Upper lobe of left lung (tissue), 6 donors: ENCODE data around the gene SYNJ2. TPM values are rescaled to one million over a fixed set of nuclear protein-coding genes. Genes with fewer than 3 reads are reported as not detected.

Experiments
- ATAC-seq, 2 donors: fragments of 200-7000 bp; cut with Tn5 transposase; one replicate each; pipeline ENCODE4 v1.9.1; 2022; ENCODE audit warnings: mild to moderate bottlenecking in 2 of 2, moderate library complexity in 2 of 2; ENCODE audit not compliant: low FRiP score in 2 of 2
- DNase-seq, 2 donors: peaks; one replicate each; pipeline ENCODE4 v3.0.0-alpha.2; 2019 to 2020
- H3K27ac ChIP-seq, 4 donors: fragments of 200-600 bp; sonication (generic); one replicate each; pipeline ENCODE4 v1.5.1; 2016 to 2019
- H3K27me3 ChIP-seq, 4 donors: fragments of 200-600 bp; sonication (generic); one replicate each; pipeline ENCODE4 v1.5.1; 2017 to 2019
- H3K36me3 ChIP-seq, 4 donors: fragments of 200-600 bp; sonication (generic); one replicate each; pipeline ENCODE4 v1.5.1; 2016 to 2019
- H3K4me1 ChIP-seq, 4 donors: fragments of 200-600 bp; sonication (generic); one replicate each; pipeline ENCODE4 v1.5.1; 2018 to 2019
- H3K4me3 ChIP-seq, 4 donors: fragments of 200-600 bp; sonication (generic); one replicate each; pipeline ENCODE4 v1.5.1; 2017 to 2019; ENCODE audit warnings: mild to moderate bottlenecking in 2 of 4, moderate library complexity in 1 of 4
- H3K9me3 ChIP-seq, 4 donors: fragments of 200-600 bp; sonication (generic); one replicate each; pipeline ENCODE4 v1.5.1; 2018 to 2019
- EP300 ChIP-seq, 4 donors: sonication (generic); formaldehyde crosslinking; IDR thresholded peaks; one replicate each; pipeline ENCODE4 v1.5.1; 2017; ENCODE audit warnings: antibody characterized with exemption in 4 of 4, control low read depth in 2 of 4
- POLR2A ChIP-seq, 4 donors: fragments of 450-650 bp; IDR thresholded peaks; one replicate each; pipeline ENCODE4 v1.5.1; 2016 to 2017; ENCODE audit warnings: antibody characterized with exemption in 4 of 4, mild to moderate bottlenecking in 2 of 4
- POLR2AphosphoS5 ChIP-seq, 2 donors: sonication (generic); formaldehyde crosslinking; IDR thresholded peaks; one replicate each; pipeline ENCODE4 v1.5.1; 2017; ENCODE audit warnings: antibody characterized with exemption in 2 of 2
- WGBS, 2 donors: methylation state at CpG; one replicate each; pipeline ENCODE4 v1.1.5; 2017 to 2018; 5-methylcytosine and 5-hydroxymethylcytosine counted together
- total RNA-seq, 6 donors: library from RNA; depleted of rRNA in 4 of 6; stranded (reverse); fragments of >200 nt in 4 of 6; gene quantifications; one replicate each; pipeline versions ENCODE4 v1.1.0 to v1.2.1, GENCODE V29; 2016 to 2021
- TF ChIP-seq, protein P1 (sequence below), 6 experiments: fragments of 450-650 bp in 4 of 6; fragments of 200-600 bp in 2 of 6; sonication (generic) in 2 of 6; IDR thresholded peaks; one replicate each; pipeline ENCODE4 v1.5.1; 2016 to 2019; ENCODE audit warnings: antibody characterized with exemption in 6 of 6
- donor health status: DM: no; HTN: no; CAD: no; lungs with moderate emphysema.
- donor health status: DM: no; HTN: yes; CAD: no; lungs with severe emphysema.

The SYNJ2 gene
- total RNA-seq, 6 donors from 2014 or later = 3.0 to 7.7 (median 4.2) TPM

DNA sequence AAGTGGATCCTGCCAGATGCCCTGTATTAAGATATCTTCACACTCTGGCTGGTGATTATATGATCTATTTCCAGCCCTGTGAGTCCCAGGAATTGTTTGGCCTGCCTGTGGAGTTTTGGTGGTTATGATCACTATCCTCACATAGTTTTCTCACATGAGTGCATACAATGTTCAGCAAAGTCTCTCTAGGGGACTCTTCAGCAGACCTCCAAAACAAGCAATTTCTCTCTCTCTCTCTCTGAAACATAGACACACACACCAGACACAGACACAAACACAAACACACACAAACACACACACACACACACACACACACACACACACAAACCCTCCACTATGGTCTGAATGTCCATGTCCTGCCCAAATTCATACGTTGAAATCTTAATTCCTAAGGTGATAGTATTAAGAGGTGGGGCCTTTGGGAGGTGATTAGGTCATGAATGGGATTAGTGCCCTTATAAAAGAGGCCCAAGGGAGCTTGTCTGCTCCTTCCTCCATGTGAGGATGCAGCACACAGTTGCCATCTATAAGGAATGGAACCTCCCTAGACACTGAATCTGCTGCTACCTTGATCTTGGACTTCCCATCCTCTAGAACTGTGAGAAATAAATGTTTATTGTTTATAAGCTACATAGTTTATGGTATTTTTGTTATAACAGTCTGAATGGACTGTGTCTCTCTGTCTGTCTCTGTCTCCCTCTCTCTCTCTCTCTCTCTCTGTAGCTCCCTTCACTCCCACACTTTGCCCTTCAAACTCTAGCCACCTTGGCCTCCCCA lies 22.0 kb upstream of the SYNJ2 start:
- H3K36me3 ChIP-seq = no peaks in the 10 kb centered on the region
- DNase-seq = no peak
- H3K9me3 ChIP-seq = peaks cover 0 to 22% (median 21%) of the 10 kb centered on the region in 4 donors
- H3K27me3 ChIP-seq = no peaks in the 10 kb centered on the region
- peaks cover 0 to under 1% (median 0%) of the 10 kb centered on the region in 4 donors for H3K4me1 ChIP-seq
- no peak overlapping the region for H3K4me3 ChIP-seq
- no peak for ATAC-seq
- H3K27ac ChIP-seq = no peak overlapping the region
- TF ChIP-seq POLR2A (IDR thresholded peaks at IDR 0.05) (no peak), POLR2AphosphoS5 (IDR thresholded peaks at IDR 0.05) (no peak), EP300 (IDR thresholded peaks at IDR 0.05) (no peak)
- TF ChIP-seq, protein P1, sequence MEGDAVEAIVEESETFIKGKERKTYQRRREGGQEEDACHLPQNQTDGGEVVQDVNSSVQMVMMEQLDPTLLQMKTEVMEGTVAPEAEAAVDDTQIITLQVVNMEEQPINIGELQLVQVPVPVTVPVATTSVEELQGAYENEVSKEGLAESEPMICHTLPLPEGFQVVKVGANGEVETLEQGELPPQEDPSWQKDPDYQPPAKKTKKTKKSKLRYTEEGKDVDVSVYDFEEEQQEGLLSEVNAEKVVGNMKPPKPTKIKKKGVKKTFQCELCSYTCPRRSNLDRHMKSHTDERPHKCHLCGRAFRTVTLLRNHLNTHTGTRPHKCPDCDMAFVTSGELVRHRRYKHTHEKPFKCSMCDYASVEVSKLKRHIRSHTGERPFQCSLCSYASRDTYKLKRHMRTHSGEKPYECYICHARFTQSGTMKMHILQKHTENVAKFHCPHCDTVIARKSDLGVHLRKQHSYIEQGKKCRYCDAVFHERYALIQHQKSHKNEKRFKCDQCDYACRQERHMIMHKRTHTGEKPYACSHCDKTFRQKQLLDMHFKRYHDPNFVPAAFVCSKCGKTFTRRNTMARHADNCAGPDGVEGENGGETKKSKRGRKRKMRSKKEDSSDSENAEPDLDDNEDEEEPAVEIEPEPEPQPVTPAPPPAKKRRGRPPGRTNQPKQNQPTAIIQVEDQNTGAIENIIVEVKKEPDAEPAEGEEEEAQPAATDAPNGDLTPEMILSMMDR (IDR thresholded peaks at IDR 0.05) = no peak
- WGBS, 2 donors = 86 to 96% methylated on average over 1 of the region's 1 CpG

DNA sequence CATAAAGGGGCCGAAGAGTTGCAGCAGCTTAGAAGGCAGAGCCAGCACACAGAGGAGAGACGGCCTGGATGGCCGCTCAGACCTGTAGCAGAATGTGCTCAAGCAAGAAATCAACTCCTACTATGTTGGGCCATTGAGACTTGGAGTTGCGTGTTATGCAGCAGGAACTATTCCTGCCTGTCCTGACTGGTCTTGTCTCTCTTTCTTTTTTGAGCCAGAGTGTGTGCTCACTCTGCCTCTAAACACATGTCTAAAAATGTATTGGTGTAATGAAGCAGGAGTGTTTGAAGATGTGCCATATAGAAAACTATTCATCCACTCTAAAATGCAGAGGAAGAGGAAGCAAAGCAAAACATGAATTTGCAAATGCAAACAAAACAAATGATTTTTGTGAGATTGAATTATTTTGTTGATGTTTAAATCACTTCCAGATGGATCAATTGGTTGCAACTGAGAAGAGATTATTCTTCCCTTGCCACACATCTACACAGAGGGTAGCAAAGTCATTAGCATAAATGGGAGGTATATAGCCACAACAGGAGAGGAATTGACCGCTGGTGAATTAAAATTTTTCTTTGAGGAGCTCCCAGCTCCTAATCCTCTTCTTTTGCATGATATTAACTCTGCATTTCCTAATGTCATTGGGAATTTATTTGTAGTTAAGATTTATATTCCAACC lies 20.4 kb upstream of the SYNJ2 start:
- TF ChIP-seq EP300 (IDR thresholded peaks at IDR 0.05) = no peak
- no peak for TF ChIP-seq POLR2AphosphoS5 (IDR thresholded peaks at IDR 0.05)
- TF ChIP-seq, protein P1 (IDR thresholded peaks at IDR 0.05) = no peak
- no peak for TF ChIP-seq POLR2A (IDR thresholded peaks at IDR 0.05)
- ATAC-seq = no peak
- WGBS, 2 donors = 90 to 94% methylated on average over 5 of the region's 5 CpGs
- H3K27me3 ChIP-seq = no peaks in the 10 kb centered on the region
- no peak for DNase-seq
- no peaks in the 10 kb centered on the region for H3K36me3 ChIP-seq
- H3K4me3 ChIP-seq = no peak overlapping the region
- no peak overlapping the region for H3K27ac ChIP-seq
- H3K9me3 ChIP-seq = peaks cover 0 to 22% (median 21%) of the 10 kb centered on the region in 4 donors
- H3K4me1 ChIP-seq = no peaks in the 10 kb centered on the region

DNA sequence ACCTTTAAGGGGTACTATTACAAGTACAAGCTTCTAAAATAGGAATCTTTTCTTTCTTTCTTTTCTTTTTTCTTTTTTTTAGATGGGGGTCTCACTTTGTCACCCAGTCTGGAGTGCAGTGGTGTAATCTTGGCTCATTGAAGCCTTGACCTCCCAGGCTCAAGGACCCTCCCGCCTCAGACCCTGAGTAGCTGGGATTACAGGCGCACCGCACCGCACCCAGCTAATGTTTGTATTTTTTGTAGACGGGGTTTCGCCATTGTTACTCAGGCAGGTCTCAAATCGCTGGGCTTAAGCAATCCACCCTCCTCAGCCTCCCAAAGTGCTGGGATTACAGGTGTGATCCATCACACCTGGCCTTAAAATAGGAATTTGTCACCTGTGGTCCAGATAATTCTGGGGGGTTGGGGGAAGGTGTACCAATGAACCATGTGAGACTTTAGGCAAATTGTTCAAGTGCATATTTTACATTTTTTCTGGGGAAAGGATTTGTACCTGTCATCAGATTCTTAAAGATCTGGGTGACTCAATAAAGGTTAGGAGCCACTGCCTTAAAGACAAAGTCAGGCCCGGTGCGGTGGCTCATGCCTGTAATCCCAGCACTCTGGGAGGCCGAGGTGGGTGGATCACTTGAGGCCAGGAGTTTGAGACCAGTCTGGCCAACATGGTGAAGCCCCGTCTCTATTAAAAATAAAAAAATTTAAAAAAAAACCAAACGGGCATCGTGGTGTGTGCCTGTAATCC lies 19.7 kb upstream of the SYNJ2 start:
- 79 to 84% methylated on average over 13 of the region's 13 CpGs for WGBS, 2 donors
- Histone ChIP-seq H3K36me3 (no peaks in the 10 kb centered on the region), H3K27ac (no peak overlapping the region), H3K27me3 (no peaks in the 10 kb centered on the region), H3K4me3 (no peak overlapping the region), H3K9me3 (peaks cover 0 to 22% (median 21%) of the 10 kb centered on the region in 4 donors), H3K4me1 (no peaks in the 10 kb centered on the region)
- TF ChIP-seq POLR2AphosphoS5 (IDR thresholded peaks at IDR 0.05) (no peak), EP300 (IDR thresholded peaks at IDR 0.05) (no peak), POLR2A (IDR thresholded peaks at IDR 0.05) (no peak)
- TF ChIP-seq, protein P1 (IDR thresholded peaks at IDR 0.05) = no peak
- ATAC-seq (no peak), DNase-seq (no peak)

DNA sequence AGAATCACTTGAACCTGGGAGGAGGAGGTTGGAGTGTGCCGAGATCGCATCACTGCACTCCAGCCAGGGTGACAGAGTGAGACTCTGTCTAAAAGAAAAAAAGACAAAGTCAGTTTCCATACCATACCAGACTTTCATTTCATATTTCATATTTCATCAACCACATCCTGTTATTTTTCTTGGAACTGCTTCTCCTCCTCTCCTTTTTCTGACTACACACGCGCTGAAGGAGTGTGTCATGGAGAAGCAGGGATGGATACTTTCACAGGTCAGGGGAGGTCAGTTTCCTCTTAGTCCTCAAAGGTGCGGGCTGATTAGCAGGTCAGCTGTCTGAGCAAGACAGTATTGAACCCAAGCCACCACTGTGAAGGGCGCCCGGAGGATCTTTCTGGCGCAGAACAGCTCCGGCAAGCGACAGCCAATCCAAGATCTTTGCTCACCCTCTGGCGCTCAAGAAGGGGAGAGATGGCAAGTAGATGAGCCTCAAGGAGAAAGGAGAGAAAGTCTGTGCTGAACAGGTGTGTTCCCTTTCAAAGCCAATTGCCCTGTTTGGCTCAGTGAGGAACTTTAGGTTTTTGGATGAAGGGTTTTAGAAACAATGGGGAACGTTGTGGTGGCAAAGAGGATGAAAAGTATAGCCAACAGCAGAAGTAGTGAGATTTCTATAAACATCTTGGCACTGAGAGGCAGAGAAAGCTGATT lies 18.9 kb upstream of the SYNJ2 start:
- H3K27me3 ChIP-seq = no peaks in the 10 kb centered on the region
- DNase-seq = no peak
- H3K4me1 ChIP-seq = no peaks in the 10 kb centered on the region
- H3K9me3 ChIP-seq = peaks cover 0 to 21% (median 19%) of the 10 kb centered on the region in 4 donors
- no peak overlapping the region for H3K4me3 ChIP-seq
- TF ChIP-seq, protein P1 (IDR thresholded peaks at IDR 0.05) = no peak
- no peak for TF ChIP-seq POLR2A (IDR thresholded peaks at IDR 0.05)
- no peak for TF ChIP-seq EP300 (IDR thresholded peaks at IDR 0.05)
- ATAC-seq = no peak
- no peak overlapping the region for H3K27ac ChIP-seq
- 71 to 77% methylated on average over 12 of the region's 12 CpGs for WGBS, 2 donors
- no peaks in the 10 kb centered on the region for H3K36me3 ChIP-seq
